MM.1S (cell line): ENCODE data around the gene LGR5.

Experiments
- DNase-seq: peaks from one replicate; pipeline ENCODE4 v3.0.0-alpha.2; 2015
- H2AFZ ChIP-seq: fragments of 300-600 bp; sonication (generic); 2 replicates; pipeline ENCODE4 v1.6.0; 2016; ENCODE audit warnings: antibody characterized with exemption, low read length
- H3F3A ChIP-seq: fragments of 300-600 bp; sonication (generic); 2 replicates; pipeline ENCODE4 v1.6.1; 2016; ENCODE audit warnings: mild to moderate bottlenecking, antibody characterized with exemption, low read length, moderate library complexity, mixed read lengths; ENCODE audit not compliant: insufficient read depth
- H3K27ac ChIP-seq: fragments of 300-600 bp; sonication (generic); 2 replicates; pipeline ENCODE4 v1.5.1; 2016; ENCODE audit warnings: mild to moderate bottlenecking, low read length
- H3K27me3 ChIP-seq: fragments of 300-600 bp; sonication (generic); replicated peaks from 2 replicates; pipeline ENCODE4 v1.6.0; 2016; ENCODE audit warnings: low read length; ENCODE audit not compliant: insufficient read depth
- H3K36me3 ChIP-seq: fragments of 300-600 bp; sonication (generic); replicated peaks from 2 replicates; pipeline ENCODE4 v1.6.1; 2016; ENCODE audit warnings: mild to moderate bottlenecking, low read length, mixed read lengths; ENCODE audit not compliant: insufficient read depth
- H3K4me1 ChIP-seq: fragments of 300-600 bp; sonication (generic); 2 replicates; pipeline ENCODE4 v1.6.1; 2016; ENCODE audit warnings: low read length, mixed read lengths
- H3K4me2 ChIP-seq: fragments of 300-600 bp; sonication (generic); 2 replicates; pipeline ENCODE4 v1.6.0; 2016; ENCODE audit warnings: low read depth, low read length
- H3K4me3 ChIP-seq: fragments of 300-600 bp; sonication (generic); 2 replicates; pipeline ENCODE4 v1.5.1; 2016; ENCODE audit warnings: low read length, mixed read lengths
- H3K79me2 ChIP-seq: fragments of 300-600 bp; sonication (generic); 2 replicates; pipeline ENCODE4 v1.6.1; 2016; ENCODE audit warnings: mixed run types, low read length, mixed read lengths
- H3K9ac ChIP-seq: fragments of 300-600 bp; sonication (generic); 2 replicates; pipeline ENCODE4 v1.6.1; 2016; ENCODE audit warnings: low read length, mixed read lengths
- H3K9me2 ChIP-seq: fragments of 300-600 bp; sonication (generic); replicated peaks from 2 replicates; pipeline ENCODE4 v1.6.1; 2016; ENCODE audit warnings: mild to moderate bottlenecking, low read length, mixed read lengths; ENCODE audit not compliant: insufficient read depth
- H3K9me3 ChIP-seq: fragments of 300-600 bp; sonication (generic); replicated peaks from 2 replicates; pipeline ENCODE4 v1.6.1; 2016; ENCODE audit warnings: mild to moderate bottlenecking, low read length, mixed read lengths; ENCODE audit not compliant: insufficient read depth
- H4K20me1 ChIP-seq: fragments of 300-600 bp; sonication (generic); 2 replicates; pipeline ENCODE4 v1.6.1; 2016; ENCODE audit warnings: mild to moderate bottlenecking, low read length, moderate library complexity, mixed read lengths; ENCODE audit not compliant: insufficient read depth
- EZH2 ChIP-seq: fragments of 300-600 bp; sonication (generic); optimal IDR thresholded peaks from 2 replicates; pipeline ENCODE3; 2017; ENCODE audit warnings: low read depth, mild to moderate bottlenecking, antibody characterized with exemption, low read length, mixed read lengths
- EZH2phosphoT487 ChIP-seq: fragments of 300-600 bp; sonication (generic); IDR thresholded peaks from 2 replicates; pipeline ENCODE4 v1.6.1; 2018; ENCODE audit warnings: antibody characterized with exemption, low read length
- TF ChIP-seq, protein P1 (sequence below): fragments of 300-600 bp; sonication (generic); IDR thresholded peaks from 2 replicates; pipeline ENCODE4 v1.5.1; 2016; ENCODE audit warnings: antibody characterized with exemption, low read length, mixed read lengths

LGR5 gene

DNA sequence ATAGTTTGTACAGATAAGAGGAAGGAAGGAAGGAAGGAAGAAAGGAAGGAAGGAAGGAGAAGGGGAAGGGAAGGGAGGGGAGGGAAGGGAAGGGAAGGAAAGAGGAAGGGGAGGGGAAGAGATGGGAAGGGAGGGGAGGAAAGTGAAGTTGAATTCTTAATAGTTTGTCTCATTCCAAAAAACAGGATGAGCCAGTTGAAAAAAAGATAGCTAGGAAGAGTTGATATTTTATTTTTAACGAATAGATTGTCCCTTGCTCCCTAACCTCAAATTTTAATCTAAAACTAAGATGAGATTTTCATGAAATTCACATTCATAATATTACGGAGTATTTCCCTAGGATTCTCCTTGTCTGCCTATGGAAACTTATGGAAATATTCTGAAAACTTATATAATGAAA, 143.3 kb downstream of the LGR5 start:
- no peak overlapping the region for H3K27ac ChIP-seq
- H3K36me3 ChIP-seq, result no peaks in the 10 kb centered on the region
- H2AFZ ChIP-seq, result no peak overlapping the region
- no peaks in the 10 kb centered on the region for H4K20me1 ChIP-seq
- H3K4me2 ChIP-seq, result no peak overlapping the region
- no peak overlapping the region for H3K9ac ChIP-seq
- no peaks in the 10 kb centered on the region for H3K4me1 ChIP-seq
- no peaks in the 10 kb centered on the region for H3K9me3 ChIP-seq
- H3F3A ChIP-seq, result no peaks in the 10 kb centered on the region
- H3K79me2 ChIP-seq, result no peaks in the 10 kb centered on the region
- H3K4me3 ChIP-seq, result no peak overlapping the region
- no peaks in the 10 kb centered on the region for H3K9me2 ChIP-seq
- no peaks in the 10 kb centered on the region for H3K27me3 ChIP-seq
- DNase-seq, result no peak
- TF ChIP-seq, protein P1, sequence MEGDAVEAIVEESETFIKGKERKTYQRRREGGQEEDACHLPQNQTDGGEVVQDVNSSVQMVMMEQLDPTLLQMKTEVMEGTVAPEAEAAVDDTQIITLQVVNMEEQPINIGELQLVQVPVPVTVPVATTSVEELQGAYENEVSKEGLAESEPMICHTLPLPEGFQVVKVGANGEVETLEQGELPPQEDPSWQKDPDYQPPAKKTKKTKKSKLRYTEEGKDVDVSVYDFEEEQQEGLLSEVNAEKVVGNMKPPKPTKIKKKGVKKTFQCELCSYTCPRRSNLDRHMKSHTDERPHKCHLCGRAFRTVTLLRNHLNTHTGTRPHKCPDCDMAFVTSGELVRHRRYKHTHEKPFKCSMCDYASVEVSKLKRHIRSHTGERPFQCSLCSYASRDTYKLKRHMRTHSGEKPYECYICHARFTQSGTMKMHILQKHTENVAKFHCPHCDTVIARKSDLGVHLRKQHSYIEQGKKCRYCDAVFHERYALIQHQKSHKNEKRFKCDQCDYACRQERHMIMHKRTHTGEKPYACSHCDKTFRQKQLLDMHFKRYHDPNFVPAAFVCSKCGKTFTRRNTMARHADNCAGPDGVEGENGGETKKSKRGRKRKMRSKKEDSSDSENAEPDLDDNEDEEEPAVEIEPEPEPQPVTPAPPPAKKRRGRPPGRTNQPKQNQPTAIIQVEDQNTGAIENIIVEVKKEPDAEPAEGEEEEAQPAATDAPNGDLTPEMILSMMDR, result no peak
- TF ChIP-seq EZH2 (no peak), EZH2phosphoT487 (no peak)

GRCh38 chr12:71584356-71584755, 144.8 kb downstream of the LGR5 start:
- no peaks in the 10 kb centered on the region for H3K9me3 ChIP-seq
- H2AFZ ChIP-seq, result no peak overlapping the region
- TF ChIP-seq EZH2 (no peak), EZH2phosphoT487 (no peak)
- TF ChIP-seq, protein P1, result no peak
- DNase-seq, result no peak
- no peak overlapping the region for H3K4me3 ChIP-seq
- H4K20me1 ChIP-seq, result no peaks in the 10 kb centered on the region
- H3F3A ChIP-seq, result no peaks in the 10 kb centered on the region
- no peak overlapping the region for H3K4me2 ChIP-seq
- H3K36me3 ChIP-seq, result no peaks in the 10 kb centered on the region
- no peak overlapping the region for H3K27ac ChIP-seq
- H3K79me2 ChIP-seq, result no peaks in the 10 kb centered on the region
- no peaks in the 10 kb centered on the region for H3K4me1 ChIP-seq
- H3K9me2 ChIP-seq, result no peaks in the 10 kb centered on the region
- H3K27me3 ChIP-seq, result no peaks in the 10 kb centered on the region
- no peak overlapping the region for H3K9ac ChIP-seq

- TF ChIP-seq, protein P1, result no peak
- no peak for TF ChIP-seq EZH2phosphoT487
- TF ChIP-seq EZH2, result no peak
- Histone ChIP-seq H3K9me3 (no peaks in the 10 kb centered on the region), H3K27me3 (no peaks in the 10 kb centered on the region), H3K4me2 (no peak overlapping the region), H2AFZ (no peak overlapping the region), H3K9ac (no peak overlapping the region), H3K79me2 (no peaks in the 10 kb centered on the region), H3K9me2 (no peaks in the 10 kb centered on the region), H3K4me3 (no peak overlapping the region), H3F3A (no peaks in the 10 kb centered on the region), H3K4me1 (no peaks in the 10 kb centered on the region), H3K36me3 (no peaks in the 10 kb centered on the region), H4K20me1 (no peaks in the 10 kb centered on the region), H3K27ac (no peak overlapping the region)
- DNase-seq, result no peak
These were observed 145.6 kb downstream of the LGR5 start for GRCh38 chr12:71585218-71585617.
